ENCODE measurements around the gene ACSM6. TPM values are rescaled to one million over a fixed set of nuclear protein-coding genes. Genes with fewer than 3 reads are reported as not detected.
A peak's percentile ranks its signal among the peaks of the same experiment; 100 is the strongest.
"Not testable (repeated sequence)": the region's sequence is repeated elsewhere in the genome, so short reads cannot be mapped to it uniquely, and the experiment has no call there.

Gene ACSM6
- total RNA-seq, 1 donor = not detected

DNA sequence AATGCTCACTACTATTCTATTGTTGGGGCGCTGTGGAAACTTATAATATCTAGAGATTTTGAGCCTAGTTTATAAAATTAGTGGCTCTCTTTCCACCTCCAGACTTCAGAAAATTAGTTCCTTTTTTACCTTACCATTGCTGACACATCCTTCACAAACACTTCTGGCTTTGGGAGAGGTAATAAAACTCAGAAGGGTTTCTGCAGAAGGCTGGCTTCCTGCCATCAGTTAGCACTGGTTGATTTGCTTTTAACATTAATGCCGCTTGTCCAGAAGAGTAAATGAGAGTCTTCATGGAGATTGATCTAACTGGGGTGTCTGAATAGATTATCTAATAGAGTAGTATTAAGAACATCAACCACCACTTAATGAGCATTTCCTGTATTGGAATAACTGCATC is 20.3 kb downstream of the ACSM6 start:
- TF ChIP-seq, protein P1, sequence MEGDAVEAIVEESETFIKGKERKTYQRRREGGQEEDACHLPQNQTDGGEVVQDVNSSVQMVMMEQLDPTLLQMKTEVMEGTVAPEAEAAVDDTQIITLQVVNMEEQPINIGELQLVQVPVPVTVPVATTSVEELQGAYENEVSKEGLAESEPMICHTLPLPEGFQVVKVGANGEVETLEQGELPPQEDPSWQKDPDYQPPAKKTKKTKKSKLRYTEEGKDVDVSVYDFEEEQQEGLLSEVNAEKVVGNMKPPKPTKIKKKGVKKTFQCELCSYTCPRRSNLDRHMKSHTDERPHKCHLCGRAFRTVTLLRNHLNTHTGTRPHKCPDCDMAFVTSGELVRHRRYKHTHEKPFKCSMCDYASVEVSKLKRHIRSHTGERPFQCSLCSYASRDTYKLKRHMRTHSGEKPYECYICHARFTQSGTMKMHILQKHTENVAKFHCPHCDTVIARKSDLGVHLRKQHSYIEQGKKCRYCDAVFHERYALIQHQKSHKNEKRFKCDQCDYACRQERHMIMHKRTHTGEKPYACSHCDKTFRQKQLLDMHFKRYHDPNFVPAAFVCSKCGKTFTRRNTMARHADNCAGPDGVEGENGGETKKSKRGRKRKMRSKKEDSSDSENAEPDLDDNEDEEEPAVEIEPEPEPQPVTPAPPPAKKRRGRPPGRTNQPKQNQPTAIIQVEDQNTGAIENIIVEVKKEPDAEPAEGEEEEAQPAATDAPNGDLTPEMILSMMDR (IDR thresholded peaks at IDR 0.05; ENCODE audit: insufficient read depth, low read length) = no peak
- DNase-seq (ENCODE audit: low read depth) = no peak
- no peak overlapping the region for H3K4me3 ChIP-seq (ENCODE audit: low read depth, low read length)

DNA sequence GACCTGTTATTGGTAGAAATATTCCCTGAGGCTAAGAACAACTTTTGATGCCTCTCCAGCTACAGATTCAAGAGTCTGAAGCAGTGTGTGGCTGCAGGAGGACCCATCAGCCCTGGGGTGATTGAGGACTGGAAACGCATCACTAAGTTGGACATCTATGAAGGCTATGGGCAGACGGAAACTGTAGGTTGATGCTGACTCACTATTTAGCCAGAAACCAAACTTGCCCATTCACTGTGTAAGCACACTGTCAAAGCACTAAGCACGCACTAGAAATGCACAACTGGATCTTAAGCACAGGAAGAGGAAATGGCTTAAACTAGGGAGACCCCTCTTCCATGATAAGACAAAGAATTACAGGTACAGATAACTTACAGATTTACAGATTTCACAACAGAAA is 20.8 kb downstream of the ACSM6 start:
- peak; percentile 22 for DNase-seq (ENCODE audit: low read depth)
- no peak overlapping the region for H3K4me3 ChIP-seq (ENCODE audit: low read depth, low read length)
- TF ChIP-seq, protein P1 (IDR thresholded peaks at IDR 0.05; ENCODE audit: insufficient read depth, low read length) = no peak

DNA sequence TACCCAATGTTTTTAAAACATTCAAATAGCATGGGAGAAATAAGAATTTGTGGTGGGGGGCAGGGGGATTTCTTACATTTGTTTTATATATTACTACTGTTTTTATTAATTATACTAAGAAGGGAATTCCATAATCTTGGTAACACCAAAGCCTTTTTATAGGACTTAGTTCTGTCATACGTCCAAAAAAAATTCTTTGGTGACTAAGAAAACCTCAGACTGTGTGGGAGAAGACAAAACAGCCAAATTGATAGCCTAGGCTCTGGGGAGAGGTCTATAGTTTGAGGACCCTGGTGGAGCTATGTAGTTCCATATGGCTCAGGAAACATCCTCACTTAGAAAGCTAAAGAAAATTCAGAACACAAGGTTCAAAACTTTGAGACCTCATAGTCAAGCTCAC is 23.4 kb downstream of the ACSM6 start:
- DNase-seq (ENCODE audit: low read depth) = peak; percentile 24
- H3K4me3 ChIP-seq (ENCODE audit: low read depth, low read length) = no peak overlapping the region

DNA sequence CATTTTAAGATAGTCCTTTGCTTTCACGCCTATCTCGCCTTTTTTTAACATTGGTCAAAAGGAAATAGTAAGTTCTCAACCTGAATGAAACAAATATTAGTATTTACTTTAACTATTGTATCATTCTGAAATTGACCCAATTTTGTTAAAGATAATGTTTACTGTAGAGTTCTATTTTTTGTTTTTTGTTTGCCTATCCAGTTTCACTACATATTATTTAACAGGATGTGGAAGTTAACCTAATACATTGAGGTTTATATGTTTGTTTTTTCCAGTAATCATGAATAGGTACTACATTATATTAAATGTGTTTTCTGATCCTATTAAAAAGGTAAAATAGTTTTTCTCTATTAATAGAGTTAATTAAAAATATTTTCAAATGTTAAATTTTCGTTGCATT is 26.5 kb downstream of the ACSM6 start:
- DNase-seq (ENCODE audit: low read depth) = no peak

More for the DNA sequence above, 23.4 kb downstream of the ACSM6 start:
- TF ChIP-seq, protein P1 (IDR thresholded peaks at IDR 0.05; ENCODE audit: insufficient read depth, low read length) = no peak

DNA sequence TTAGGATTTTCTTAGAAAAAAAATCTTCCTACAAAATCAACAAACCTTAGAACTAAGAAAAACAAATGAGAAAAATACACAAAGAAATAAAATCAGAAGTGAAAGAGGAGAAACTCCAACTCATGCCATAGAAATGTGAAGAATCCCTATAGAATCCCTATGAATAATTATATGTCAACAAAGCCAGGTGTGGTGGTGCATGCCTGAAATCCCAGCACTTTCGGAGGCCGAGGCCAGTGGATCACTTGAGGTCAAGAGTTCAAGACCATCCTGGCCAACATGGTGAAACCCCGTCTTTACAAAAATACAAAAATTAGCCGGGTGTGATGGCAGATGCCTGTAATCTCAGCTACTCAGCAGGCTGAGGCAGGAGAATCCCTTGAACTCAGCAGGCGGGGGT is 27.1 kb downstream of the ACSM6 start:
- no peak overlapping the region for H3K4me3 ChIP-seq (ENCODE audit: low read depth, low read length)
- TF ChIP-seq, protein P1 (IDR thresholded peaks at IDR 0.05; ENCODE audit: insufficient read depth, low read length) = no peak
- peak; percentile 26 for DNase-seq (ENCODE audit: low read depth)

More for the DNA sequence above, 26.5 kb downstream of the ACSM6 start:
- TF ChIP-seq, protein P1 (IDR thresholded peaks at IDR 0.05; ENCODE audit: insufficient read depth, low read length) = no peak
- no peak overlapping the region for H3K4me3 ChIP-seq (ENCODE audit: low read depth, low read length)

DNA sequence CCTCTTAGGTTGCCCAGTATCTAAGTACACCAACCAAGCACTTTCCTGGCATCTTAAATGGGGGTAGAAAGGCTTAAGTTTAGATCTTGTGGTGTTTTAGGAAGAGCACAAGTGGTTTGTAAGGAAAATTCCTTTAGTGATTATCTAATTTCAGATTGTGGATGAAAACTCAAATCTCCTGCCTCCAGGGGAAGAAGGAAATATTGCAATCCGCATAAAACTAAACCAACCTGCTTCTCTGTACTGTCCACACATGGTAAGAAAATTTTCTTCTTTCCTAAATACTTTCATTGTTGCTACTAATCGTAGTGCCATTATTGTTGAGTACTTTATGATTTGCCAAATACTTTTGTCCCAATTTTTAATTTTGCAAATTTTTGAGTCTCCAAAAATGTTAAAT is 31.1 kb downstream of the ACSM6 start:
- DNase-seq (ENCODE audit: low read depth) = no peak
- H3K4me3 ChIP-seq (ENCODE audit: low read depth, low read length) = no peak overlapping the region
- TF ChIP-seq, protein P1 (IDR thresholded peaks at IDR 0.05; ENCODE audit: insufficient read depth, low read length) = no peak

DNA sequence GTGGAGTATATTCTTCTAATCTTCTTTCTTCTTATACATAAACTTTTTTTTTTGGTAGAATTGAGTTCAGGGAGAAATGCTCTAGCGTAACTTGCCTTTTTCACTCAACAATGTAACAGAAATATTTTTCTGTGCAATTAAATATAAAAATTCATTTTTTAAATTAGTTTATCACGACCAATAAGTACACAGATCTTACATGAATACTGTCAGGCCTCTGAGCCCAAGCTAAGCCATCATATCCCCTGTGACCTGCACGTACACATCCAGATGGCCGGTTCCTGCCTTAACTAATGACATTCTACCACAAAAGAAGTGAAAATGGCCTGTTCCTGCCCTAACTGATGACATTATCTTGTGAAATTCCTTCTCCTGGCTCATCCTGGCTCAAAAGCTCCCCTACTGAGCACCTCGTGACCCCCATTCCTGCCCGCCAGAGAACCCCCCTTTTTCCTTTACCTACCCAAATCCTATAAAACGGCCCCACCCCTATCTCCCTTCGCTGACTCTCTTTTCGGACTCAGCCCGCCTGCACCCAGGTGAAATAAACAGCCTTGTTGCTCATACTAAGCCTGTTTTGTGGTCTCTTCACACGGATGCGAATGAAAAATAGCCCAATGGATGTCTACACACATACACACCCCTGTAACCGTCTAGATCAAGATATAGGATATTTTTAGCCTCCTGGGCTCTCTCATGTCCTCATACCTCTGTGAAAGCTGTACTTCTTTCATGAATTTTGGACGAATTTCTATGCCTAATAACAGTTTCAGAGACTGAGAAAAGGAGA is 35.1 kb downstream of the ACSM6 start:
- not testable (repeated sequence) for H3K4me3 ChIP-seq (ENCODE audit: low read depth, low read length); DNase-seq (ENCODE audit: low read depth)
